Lower leg skin (tissue), 4 donors: Measurements from ENCODE around the gene GABRG3. TPM values are rescaled to one million over a fixed set of nuclear protein-coding genes. Genes with fewer than 3 reads are reported as not detected.

Experiments used
- DNase-seq, 2 donors: peaks; one replicate each; pipeline ENCODE4 v3.0.0-alpha.2; 2019; ENCODE audit warnings: low spot score in 2 of 2
- H3K4me3 ChIP-seq: fragments of 200-600 bp; sonication (generic); 2 replicates; pipeline ENCODE4 v1.5.1; 2017; ENCODE audit warnings: mild to moderate bottlenecking, low read depth; ENCODE audit not compliant: poor library complexity, severe bottlenecking
- POLR2A ChIP-seq, 2 donors: fragments of 450-650 bp; IDR thresholded peaks; one replicate each; pipeline ENCODE4 v1.6.1; 2016 to 2017; ENCODE audit warnings: antibody characterized with exemption in 2 of 2, mild to moderate bottlenecking in 1 of 2, moderate library complexity in 1 of 2
- WGBS, 2 donors: methylation state at CpG; one replicate each; pipeline ENCODE4 v1.1.5; 2018; 5-methylcytosine and 5-hydroxymethylcytosine counted together
- intact Hi-C: fragments of 100-400 bp; cut with DNase I; formaldehyde crosslinking; loops from one replicate; pipeline ENCODE4 v1.15.0; 2023; ENCODE audit warnings: low total_unique reads
- total RNA-seq, 4 donors: library from RNA; depleted of rRNA; stranded (reverse); fragments of >200 nt; gene quantifications; one replicate each; pipeline ENCODE4 v1.1.0, GENCODE V29; 2016
- TF ChIP-seq, protein P1 (sequence below), 3 donors: fragments of 450-650 bp; IDR thresholded peaks; one replicate each; pipeline ENCODE4 v1.5.1; 2016; ENCODE audit warnings: antibody characterized with exemption in 3 of 3, mild to moderate bottlenecking in 3 of 3, moderate library complexity in 2 of 3

Gene GABRG3
- total RNA-seq, 4 donors from 2014 or later: 0.12 to 0.49 (median 0.25) TPM

DNA sequence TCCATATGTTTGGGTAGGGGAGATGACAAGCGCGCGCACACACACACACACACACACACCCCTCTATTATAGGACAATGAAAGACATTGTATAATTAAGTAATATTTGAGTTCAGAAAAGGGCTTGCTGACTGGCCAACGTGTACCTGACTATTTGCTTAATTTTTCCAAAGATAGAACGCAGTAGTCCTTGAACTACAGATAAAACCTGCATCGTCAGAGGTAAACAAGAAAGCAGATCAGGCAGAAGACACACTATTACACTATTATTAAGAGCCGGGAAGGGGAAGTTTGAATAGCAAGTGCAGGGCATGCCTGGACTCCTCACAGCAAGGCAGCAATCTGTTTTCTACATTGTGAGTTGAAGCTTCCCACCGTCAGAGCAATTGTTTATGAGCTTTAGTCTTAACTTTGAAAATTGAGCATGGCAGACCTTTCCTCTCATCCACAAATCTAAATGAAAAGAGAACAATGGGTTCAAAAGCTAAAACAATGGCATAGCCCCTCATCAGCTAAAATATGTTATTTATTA is 427.7 kb downstream of the GABRG3 start:
- TF ChIP-seq, protein P1, sequence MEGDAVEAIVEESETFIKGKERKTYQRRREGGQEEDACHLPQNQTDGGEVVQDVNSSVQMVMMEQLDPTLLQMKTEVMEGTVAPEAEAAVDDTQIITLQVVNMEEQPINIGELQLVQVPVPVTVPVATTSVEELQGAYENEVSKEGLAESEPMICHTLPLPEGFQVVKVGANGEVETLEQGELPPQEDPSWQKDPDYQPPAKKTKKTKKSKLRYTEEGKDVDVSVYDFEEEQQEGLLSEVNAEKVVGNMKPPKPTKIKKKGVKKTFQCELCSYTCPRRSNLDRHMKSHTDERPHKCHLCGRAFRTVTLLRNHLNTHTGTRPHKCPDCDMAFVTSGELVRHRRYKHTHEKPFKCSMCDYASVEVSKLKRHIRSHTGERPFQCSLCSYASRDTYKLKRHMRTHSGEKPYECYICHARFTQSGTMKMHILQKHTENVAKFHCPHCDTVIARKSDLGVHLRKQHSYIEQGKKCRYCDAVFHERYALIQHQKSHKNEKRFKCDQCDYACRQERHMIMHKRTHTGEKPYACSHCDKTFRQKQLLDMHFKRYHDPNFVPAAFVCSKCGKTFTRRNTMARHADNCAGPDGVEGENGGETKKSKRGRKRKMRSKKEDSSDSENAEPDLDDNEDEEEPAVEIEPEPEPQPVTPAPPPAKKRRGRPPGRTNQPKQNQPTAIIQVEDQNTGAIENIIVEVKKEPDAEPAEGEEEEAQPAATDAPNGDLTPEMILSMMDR (IDR thresholded peaks at IDR 0.05): no peak
- TF ChIP-seq POLR2A (IDR thresholded peaks at IDR 0.05): no peak
- intact Hi-C loops: no loop called here
- 66% methylated on average over 8 of the region's 8 CpGs for WGBS, 2 donors
- DNase-seq: no peak
- H3K4me3 ChIP-seq: no peak overlapping the region

- 68 to 69% methylated on average over 6 of the region's 6 CpGs for WGBS, 2 donors
- H3K4me3 ChIP-seq: no peak overlapping the region
- TF ChIP-seq POLR2A (IDR thresholded peaks at IDR 0.05): no peak
- TF ChIP-seq, protein P1 (IDR thresholded peaks at IDR 0.05): no peak
- intact Hi-C loops: no loop called here
- no peak for DNase-seq
Measured at GRCh38 chr15:27399241-27399640, 428.3 kb downstream of the GABRG3 start.

GRCh38 chr15:27401471-27401870 is 430.5 kb downstream of the GABRG3 start:
- intact Hi-C loops: no loop called here
- WGBS, 2 donors: 81 to 84% methylated on average over 5 of the region's 5 CpGs
- no peak for DNase-seq
- no peak for TF ChIP-seq POLR2A (IDR thresholded peaks at IDR 0.05)
- TF ChIP-seq, protein P1 (IDR thresholded peaks at IDR 0.05): no peak
- no peak overlapping the region for H3K4me3 ChIP-seq

DNA sequence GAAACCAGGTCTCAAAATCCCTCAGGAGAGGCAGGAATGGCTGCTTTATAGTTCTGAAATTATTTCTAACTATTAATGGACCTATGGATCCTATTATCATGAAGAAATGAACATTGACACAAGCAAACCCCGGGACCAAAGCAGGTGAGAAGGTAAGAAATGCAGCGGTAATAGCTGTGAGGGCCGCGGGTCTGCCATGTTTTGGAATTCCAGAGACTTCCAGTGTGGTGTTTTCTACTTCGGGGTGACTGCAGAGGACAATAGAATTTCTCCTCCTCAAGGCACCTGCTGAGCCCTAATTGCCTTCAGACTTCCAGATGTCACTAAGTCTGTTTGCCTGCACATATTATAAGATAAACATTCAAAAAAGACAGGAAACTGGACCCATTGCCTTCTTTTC is 437.4 kb downstream of the GABRG3 start:
- WGBS, 2 donors: 85 to 92% methylated on average over 5 of the region's 5 CpGs
- DNase-seq: no peak
- intact Hi-C loops: no loop called here
- H3K4me3 ChIP-seq: no peak overlapping the region
- TF ChIP-seq POLR2A (IDR thresholded peaks at IDR 0.05): no peak
- TF ChIP-seq, protein P1 (IDR thresholded peaks at IDR 0.05): no peak

- no peak for TF ChIP-seq POLR2A (IDR thresholded peaks at IDR 0.05)
- TF ChIP-seq, protein P1 (IDR thresholded peaks at IDR 0.05): no peak
- WGBS, 2 donors: 77 to 78% methylated on average over 6 of the region's 6 CpGs
- DNase-seq: no peak
- H3K4me3 ChIP-seq: no peak overlapping the region
- intact Hi-C loops: no loop called here
Measured at GRCh38 chr15:27410996-27411605, 440.1 kb downstream of the GABRG3 start.

DNA sequence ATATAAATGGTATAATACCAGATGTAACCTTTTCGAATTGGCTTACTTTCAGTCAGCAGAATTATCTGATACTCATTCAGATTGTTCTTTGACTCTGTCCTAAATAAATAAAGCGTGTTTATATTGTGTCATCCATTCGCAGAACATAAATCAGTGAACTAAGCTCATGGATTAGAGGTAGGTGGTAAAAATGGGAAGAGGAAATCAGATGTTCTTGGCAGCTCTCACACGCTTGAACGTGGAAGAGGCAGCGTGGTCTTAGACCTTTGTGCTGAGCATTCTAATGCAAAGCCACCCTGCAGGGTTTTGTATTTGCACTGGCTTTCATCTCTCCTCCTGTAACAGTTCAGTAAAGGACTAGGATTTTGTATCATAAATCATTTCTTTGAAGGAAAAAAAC is 441.4 kb downstream of the GABRG3 start:
- DNase-seq: no peak
- intact Hi-C loops: no loop called here
- H3K4me3 ChIP-seq: no peak overlapping the region
- WGBS, 2 donors: 50 to 51% methylated on average over 6 of the region's 6 CpGs
- TF ChIP-seq, protein P1 (IDR thresholded peaks at IDR 0.05): no peak
- no peak for TF ChIP-seq POLR2A (IDR thresholded peaks at IDR 0.05)
